LoVo (cell line): Measurements from ENCODE around the gene SPDYE16.
"Not testable (repeated sequence)": the region's sequence is repeated elsewhere in the genome, so short reads cannot be mapped to it uniquely, and the experiment has no call there.

Experiments used
- DNase-seq: peaks from one replicate; pipeline ENCODE4 v3.0.0-alpha.2; 2016; ENCODE audit warnings: low spot score

The SPDYE16 gene

GRCh38 chr7:76549855-76550248, 6.8 kb upstream of the SPDYE16 start:
- DNase-seq: not testable (repeated sequence)

GRCh38 chr7:76549025-76549854, 6.1 kb upstream of the SPDYE16 start:
- peak; percentile 93 for DNase-seq

GRCh38 chr7:76531643-76532042, 11.5 kb downstream of the SPDYE16 start:
- DNase-seq: not testable (repeated sequence)

GRCh38 chr7:76526183-76526582, 16.9 kb downstream of the SPDYE16 start:
- DNase-seq: not testable (repeated sequence)

- not testable (repeated sequence) for DNase-seq
Observed at GRCh38 chr7:76516932-76517331, 26.2 kb downstream of the SPDYE16 start.

GRCh38 chr7:76515999-76516443, 27.1 kb downstream of the SPDYE16 start:
- no peak for DNase-seq

- no peak for DNase-seq
Observed at GRCh38 chr7:76514926-76515771, 27.9 kb downstream of the SPDYE16 start.

DNA sequence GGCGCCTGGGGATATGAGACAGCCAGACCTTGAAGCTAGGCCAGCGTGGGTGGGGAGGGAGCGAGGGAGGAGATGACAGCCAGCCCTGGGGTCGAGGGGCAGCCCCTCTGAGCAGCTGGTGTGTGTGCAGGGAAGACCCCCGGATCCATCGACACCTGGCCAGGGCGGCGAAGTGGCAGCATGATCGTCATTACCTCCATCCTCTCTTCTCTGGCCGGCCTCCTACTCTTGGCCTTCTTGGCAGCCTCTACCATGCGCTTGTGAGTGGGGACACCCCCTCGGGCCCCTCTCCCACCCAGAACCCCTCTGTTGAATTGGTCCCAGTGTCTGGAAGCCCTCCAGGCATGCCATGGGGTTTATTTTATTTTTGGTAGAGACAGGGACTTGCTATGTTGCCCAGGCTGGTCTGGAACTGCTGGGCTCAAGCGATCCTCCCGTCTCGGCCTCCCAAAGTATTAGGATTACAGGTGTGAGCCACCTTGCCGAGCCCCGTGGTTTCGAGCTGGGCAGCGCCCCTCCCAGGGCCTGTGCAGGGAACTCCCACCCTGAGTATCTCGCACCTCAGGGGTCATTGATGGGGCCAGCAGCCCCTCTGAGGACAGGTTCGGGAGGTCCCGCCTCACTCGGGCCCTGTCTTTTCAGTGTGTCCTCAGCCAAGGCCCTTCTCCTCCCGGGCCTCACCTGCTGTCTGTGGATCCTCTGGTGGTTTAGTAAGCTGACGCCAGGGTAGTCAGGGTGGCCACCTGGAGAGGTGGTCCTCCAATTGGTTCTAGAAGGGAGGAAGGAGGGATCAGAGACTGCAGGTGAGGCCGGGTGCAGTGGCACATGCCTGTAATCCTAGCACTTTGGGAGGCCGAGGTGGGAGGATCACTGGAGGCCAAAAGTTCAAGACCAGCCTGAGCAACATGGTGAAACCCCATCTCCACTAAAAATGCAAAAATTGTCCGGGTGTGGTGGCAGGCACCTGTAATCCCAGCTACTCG, 29.0 kb downstream of the SPDYE16 start:
- DNase-seq: no peak

GRCh38 chr7:76512941-76513816, 29.9 kb downstream of the SPDYE16 start:
- DNase-seq: no peak

DNA sequence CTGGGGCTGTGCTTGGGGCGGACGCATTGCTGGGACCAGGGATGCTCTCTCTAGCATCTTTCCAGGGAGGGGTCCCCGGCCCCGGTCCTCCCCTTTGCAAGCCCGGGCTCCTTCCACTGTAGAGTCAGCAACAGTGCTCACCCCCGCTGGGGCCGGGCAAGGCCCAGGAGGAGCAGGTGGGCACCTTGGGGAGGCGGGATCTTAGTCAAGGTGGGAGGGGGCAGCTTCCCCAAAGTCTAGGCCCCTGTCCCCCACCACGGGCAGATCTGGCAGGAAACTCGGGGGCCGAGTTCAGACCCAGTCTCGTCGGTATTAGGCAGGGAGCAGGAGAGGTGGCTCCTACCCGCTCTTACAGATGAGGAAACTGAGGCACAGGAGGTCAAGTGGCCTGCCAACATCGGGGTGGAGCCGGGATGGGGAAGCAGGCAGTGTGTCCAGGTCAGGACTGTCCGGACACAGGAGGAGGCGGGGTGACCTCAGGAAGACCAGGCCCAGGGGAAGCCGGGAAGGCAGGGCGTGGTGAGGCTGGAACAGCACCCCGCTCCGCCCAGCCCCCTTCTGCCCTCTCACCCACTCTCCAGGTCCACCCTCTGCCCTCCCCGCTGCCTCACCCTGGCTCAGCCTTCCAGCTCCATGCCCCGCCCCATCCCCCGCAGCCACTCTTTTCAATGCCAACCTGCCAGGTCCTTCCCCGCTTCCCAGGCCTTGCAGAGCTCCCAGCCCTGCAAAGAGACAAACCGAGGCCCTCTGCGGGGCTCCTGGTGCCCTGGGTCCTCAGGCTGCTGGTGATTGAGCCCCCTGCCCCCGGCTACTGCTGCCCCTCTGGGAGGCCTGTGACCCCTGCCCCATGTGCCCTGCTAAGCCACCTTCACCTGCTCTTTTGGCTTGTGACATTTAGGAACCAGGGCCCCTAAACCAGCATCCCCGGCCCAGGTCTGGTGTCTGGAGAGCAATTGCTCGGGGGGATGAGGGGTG, 30.9 kb downstream of the SPDYE16 start:
- DNase-seq: not testable (repeated sequence)

GRCh38 chr7:76511200-76511910, 31.7 kb downstream of the SPDYE16 start:
- DNase-seq: not testable (repeated sequence)

- DNase-seq: peak; percentile 27
Observed at GRCh38 chr7:76509931-76510877, 32.9 kb downstream of the SPDYE16 start, which contains the start of gene UPK3B. UPK3B (plus strand) TSS chr7:76510552; CDS start chr7:76510653, 101 bp downstream.

DNA sequence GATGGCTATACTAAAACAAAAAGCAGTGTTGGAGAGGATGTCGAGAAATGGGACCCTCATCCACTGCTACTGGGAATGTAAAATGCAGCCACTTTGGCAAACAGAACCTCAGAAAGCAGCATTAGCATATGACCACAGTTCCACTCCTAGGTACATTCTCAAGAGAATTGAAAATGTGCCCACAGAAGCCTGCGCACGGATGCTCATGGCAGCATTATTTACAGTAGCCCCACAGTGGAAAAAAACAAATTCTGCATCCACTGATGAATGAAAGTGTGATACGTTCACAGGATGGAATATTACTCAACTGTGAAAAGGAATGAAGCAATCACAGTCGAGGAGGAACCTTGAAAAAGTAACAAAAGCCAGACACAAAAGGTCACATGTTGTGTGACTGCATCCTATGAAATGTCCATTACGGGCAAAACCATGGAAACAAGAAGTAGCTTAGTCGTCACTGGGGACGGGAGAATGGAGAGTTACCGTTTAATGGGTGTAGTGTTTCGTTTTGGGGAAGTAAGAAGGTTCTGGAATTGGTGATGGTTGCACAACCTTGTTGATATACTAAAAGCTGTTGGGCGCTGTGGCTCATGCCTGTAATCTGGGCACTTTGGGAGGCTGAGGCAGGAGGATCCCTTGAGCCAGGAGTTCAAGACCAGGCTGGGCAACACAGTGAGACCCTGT, 35.2 kb downstream of the SPDYE16 start:
- no peak for DNase-seq

- not testable (repeated sequence) for DNase-seq
Observed at GRCh38 chr7:76506643-76507042, 36.5 kb downstream of the SPDYE16 start.

- no peak for DNase-seq
Observed at GRCh38 chr7:76506081-76506440, 37.0 kb downstream of the SPDYE16 start.

DNA sequence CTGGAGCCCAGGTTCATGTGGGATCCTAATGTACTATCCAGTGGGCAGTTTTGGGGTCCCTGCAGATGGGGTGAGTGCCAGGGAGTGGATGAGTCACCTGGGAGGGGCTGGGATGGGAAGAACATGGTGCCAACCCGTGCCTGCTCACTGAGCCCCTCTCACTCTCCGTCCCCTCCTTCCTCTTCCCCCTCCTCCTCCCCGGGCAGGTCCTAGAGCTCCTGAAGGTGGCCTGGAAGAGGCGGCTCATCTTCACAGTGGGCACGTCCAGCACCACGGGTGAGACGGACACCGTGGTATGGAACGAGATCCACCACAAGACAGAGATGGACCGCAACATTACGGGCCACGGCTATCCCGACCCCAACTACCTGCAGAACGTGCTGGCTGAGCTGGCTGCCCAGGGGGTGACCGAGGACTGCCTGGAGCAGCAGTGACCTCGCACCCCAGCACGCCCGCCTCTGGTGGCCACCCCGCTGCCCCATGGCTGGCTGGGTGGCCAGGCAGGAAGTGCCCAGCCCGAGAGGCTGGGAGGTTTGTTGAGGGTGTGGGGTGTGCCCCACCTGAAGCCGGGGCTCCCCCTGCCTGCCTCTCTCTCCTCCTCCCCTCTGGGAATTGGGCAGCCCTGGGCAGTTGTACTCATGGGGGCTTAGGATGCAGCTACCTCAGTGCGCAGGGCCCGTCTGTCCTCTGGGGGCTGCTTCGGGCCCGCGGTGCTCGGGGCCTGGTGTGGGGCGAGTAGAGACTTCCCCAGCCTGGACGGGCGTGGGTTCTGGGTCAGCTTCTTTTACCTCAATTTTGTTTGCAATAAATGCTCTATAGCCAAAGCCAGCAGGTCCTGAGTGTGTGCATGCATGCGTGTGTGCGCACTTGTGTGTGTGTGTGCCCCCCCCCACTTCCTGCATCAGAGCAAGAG, 37.7 kb downstream of the SPDYE16 start:
- DNase-seq: no peak
